Measurements from ENCODE around the gene RUNX2. TPM values are rescaled to one million over a fixed set of nuclear protein-coding genes. Genes with fewer than 3 reads are reported as not detected.
A peak's percentile ranks its signal among the peaks of the same experiment; 100 is the strongest.

Gene RUNX2
- total RNA-seq, 1 experiment from 2014 or later: 9.3 TPM

- peaks cover 34% of the 10 kb centered on the region for H3K4me1 Mint-ChIP-seq (ENCODE audit: insufficient read depth, unreplicated experiment)
- ChIA-PET CTCF (interaction anchor here (1.0 kb wide), 1 partner anchor 790 kb away, joined by 3 read pairs; no protein-coding TSS in a partner anchor), POLR2A (interaction anchor here (0.6 to 2.3 kb wide), 12 partner anchors 9 to 504 kb away, joined by 3 to 17 read pairs (median 3); no protein-coding TSS in a partner anchor)
- peak overlapping the region; percentile 85 for H3K27ac Mint-ChIP-seq (ENCODE audit: low read depth, unreplicated experiment)
- BruUV-seq (replicated peaks): TSS peak; percentile 54
- H3K9me3 Mint-ChIP-seq (ENCODE audit: unreplicated experiment): no peaks in the 10 kb centered on the region
- H3K36me3 Mint-ChIP-seq (ENCODE audit: insufficient read depth, unreplicated experiment): peaks cover 7% of the 10 kb centered on the region
- peak overlapping the region; percentile 29 for H3K4me3 Mint-ChIP-seq (ENCODE audit: unreplicated experiment)
- no peak for TF ChIP-seq CTCF (IDR thresholded peaks at IDR 0.05; ENCODE audit: unreplicated experiment)
- intact Hi-C loops (cut with micrococcal nuclease): loop anchor here (2.0 kb wide), 1 partner anchor 23 kb away; no protein-coding TSS in a partner anchor
- H3K27me3 Mint-ChIP-seq (ENCODE audit: insufficient read depth, unreplicated experiment): no peaks in the 10 kb centered on the region
- DNase-seq (ENCODE audit: unreplicated experiment): peak; percentile 99
Observed at GRCh38 chr6:45445749-45446549, 117.8 kb downstream of the RUNX2 start.

GRCh38 chr6:45447005-45447404 lies 118.9 kb downstream of the RUNX2 start:
- intact Hi-C loops (cut with micrococcal nuclease): loop anchor here (2.0 kb wide), 1 partner anchor 24 kb away; no protein-coding TSS in a partner anchor
- Mint-ChIP-seq H3K9me3 (ENCODE audit: unreplicated experiment) (no peaks in the 10 kb centered on the region), H3K27me3 (ENCODE audit: insufficient read depth, unreplicated experiment) (no peaks in the 10 kb centered on the region), H3K27ac (ENCODE audit: low read depth, unreplicated experiment) (peak overlapping the region; percentile 85), H3K4me3 (ENCODE audit: unreplicated experiment) (no peak overlapping the region), H3K4me1 (ENCODE audit: insufficient read depth, unreplicated experiment) (peaks cover 44% of the 10 kb centered on the region), H3K36me3 (ENCODE audit: insufficient read depth, unreplicated experiment) (peaks cover 12% of the 10 kb centered on the region)
- ChIA-PET CTCF (interaction anchor here (0.8 kb wide), 1 partner anchor 25 kb away, joined by 4 read pairs; no protein-coding TSS in a partner anchor), POLR2A (interaction anchor here (0.6 to 1.1 kb wide), 4 partner anchors 11 to 1033 kb away, joined by 3 read pairs; no protein-coding TSS in a partner anchor)
- no TSS peak for BruUV-seq (replicated peaks)
- TF ChIP-seq CTCF (IDR thresholded peaks at IDR 0.05; ENCODE audit: unreplicated experiment): no peak
- DNase-seq (ENCODE audit: unreplicated experiment): no peak

GRCh38 chr6:45447716-45448115 lies 119.6 kb downstream of the RUNX2 start:
- no peak overlapping the region for H3K4me3 Mint-ChIP-seq (ENCODE audit: unreplicated experiment)
- H3K27ac Mint-ChIP-seq (ENCODE audit: low read depth, unreplicated experiment): peak overlapping the region; percentile 85

More at GRCh38 chr6:45447716-45448115, 119.6 kb downstream of the RUNX2 start:
- Mint-ChIP-seq H3K27me3 (ENCODE audit: insufficient read depth, unreplicated experiment) (no peaks in the 10 kb centered on the region), H3K36me3 (ENCODE audit: insufficient read depth, unreplicated experiment) (peaks cover 14% of the 10 kb centered on the region), H3K4me1 (ENCODE audit: insufficient read depth, unreplicated experiment) (peaks cover 44% of the 10 kb centered on the region), H3K9me3 (ENCODE audit: unreplicated experiment) (no peaks in the 10 kb centered on the region)
- intact Hi-C loops (cut with micrococcal nuclease): loop anchor here (2.0 kb wide), 1 partner anchor 25 kb away; no protein-coding TSS in a partner anchor
- POLR2A ChIA-PET: interaction anchor here (0.6 to 1.5 kb wide), 7 partner anchors 10 to 1034 kb away, joined by 3 to 4 read pairs (median 3); no protein-coding TSS in a partner anchor
- DNase-seq (ENCODE audit: unreplicated experiment): no peak
- no TSS peak for BruUV-seq (replicated peaks)
- no peak for TF ChIP-seq CTCF (IDR thresholded peaks at IDR 0.05; ENCODE audit: unreplicated experiment)
- CTCF ChIA-PET: interaction anchor here (0.8 to 1.2 kb wide), 3 partner anchors 26 to 266 kb away, joined by 3 to 7 read pairs (median 4); no protein-coding TSS in a partner anchor
